ENCODE data around the gene RIOK1. TPM values are rescaled to one million over a fixed set of nuclear protein-coding genes. Genes with fewer than 3 reads are reported as not detected.

The RIOK1 gene
- total RNA-seq = 10 to 100 TPM in 3 of 4 donors, 1 to 10 TPM in 1; 9.0 to 24.8 (median 13.9) TPM

DNA sequence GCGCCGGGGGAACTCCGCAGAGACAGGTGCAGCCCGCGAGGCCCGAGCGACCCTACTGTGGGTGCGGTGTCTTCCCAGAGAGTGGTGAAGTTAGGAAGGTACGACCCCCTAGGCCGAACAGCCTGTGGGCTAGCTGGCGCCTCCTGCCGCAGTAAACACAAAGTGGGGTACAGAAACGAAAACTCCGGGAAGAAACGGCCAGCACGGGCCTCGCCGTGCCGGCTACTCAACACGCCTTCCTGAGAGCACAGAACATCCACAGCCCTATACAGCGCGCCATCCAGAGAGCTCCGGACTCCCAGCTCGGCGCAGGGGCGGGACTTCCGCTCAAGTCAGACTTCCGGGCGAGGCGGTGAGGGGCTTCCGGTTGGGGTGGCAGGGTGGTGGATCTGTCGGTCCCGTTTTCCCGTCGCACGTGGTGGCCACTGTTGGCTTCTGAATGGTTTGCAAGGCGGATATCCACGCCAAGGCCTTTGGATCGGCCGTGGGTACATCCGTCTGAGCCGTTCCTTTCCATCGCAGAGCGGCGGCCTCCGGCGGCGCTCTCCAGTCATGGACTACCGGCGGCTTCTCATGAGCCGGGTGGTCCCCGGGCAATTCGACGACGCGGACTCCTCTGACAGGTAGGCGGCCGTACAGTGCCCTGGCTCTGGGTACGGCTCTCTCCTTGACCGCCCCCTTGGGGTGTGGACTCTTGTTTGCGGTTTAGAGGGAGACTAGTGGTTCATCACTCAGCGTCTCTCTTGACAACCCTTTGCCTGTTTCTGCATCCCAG, at the start of gene RIOK1, which contains the start of gene CAGE1:
RIOK1 (plus strand) TSS at position 358 of the 775 bp plus-strand sequence; CDS start at position 553, 195 bp downstream.
CAGE1 (minus strand) TSS at position 292 of the 775 bp plus-strand sequence. CDS start 2,569 bp downstream, outside the sequence.
- TF ChIP-seq, protein P1, sequence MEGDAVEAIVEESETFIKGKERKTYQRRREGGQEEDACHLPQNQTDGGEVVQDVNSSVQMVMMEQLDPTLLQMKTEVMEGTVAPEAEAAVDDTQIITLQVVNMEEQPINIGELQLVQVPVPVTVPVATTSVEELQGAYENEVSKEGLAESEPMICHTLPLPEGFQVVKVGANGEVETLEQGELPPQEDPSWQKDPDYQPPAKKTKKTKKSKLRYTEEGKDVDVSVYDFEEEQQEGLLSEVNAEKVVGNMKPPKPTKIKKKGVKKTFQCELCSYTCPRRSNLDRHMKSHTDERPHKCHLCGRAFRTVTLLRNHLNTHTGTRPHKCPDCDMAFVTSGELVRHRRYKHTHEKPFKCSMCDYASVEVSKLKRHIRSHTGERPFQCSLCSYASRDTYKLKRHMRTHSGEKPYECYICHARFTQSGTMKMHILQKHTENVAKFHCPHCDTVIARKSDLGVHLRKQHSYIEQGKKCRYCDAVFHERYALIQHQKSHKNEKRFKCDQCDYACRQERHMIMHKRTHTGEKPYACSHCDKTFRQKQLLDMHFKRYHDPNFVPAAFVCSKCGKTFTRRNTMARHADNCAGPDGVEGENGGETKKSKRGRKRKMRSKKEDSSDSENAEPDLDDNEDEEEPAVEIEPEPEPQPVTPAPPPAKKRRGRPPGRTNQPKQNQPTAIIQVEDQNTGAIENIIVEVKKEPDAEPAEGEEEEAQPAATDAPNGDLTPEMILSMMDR (IDR thresholded peaks at IDR 0.05; ENCODE audit: low read depth) = no peak

DNA sequence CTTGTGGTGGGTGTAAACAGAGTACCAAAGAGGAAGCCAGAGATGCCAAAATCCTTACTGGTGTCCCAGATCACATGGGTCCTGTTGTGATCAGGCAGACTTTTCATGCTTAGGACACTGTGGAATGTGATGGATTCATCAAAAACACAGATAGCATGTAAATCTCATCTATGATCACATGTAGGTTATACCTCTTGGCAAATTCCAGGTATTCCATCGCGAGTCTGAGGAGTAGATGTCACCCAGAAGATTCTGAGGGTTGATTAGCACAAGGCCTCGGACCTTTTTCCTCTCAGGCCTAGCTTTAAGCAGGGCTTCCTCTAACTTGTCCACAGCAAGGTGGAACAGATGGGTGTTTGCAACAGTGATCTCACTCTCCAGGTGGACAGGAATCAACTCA, 48.3 kb upstream of the RIOK1 start:
- TF ChIP-seq, protein P1 (IDR thresholded peaks at IDR 0.05; ENCODE audit: low read depth) = no peak

- TF ChIP-seq, protein P1 (IDR thresholded peaks at IDR 0.05; ENCODE audit: low read depth) = no peak
These were observed 47.4 kb upstream of the RIOK1 start for GRCh38 chr6:7341989-7342742.

DNA sequence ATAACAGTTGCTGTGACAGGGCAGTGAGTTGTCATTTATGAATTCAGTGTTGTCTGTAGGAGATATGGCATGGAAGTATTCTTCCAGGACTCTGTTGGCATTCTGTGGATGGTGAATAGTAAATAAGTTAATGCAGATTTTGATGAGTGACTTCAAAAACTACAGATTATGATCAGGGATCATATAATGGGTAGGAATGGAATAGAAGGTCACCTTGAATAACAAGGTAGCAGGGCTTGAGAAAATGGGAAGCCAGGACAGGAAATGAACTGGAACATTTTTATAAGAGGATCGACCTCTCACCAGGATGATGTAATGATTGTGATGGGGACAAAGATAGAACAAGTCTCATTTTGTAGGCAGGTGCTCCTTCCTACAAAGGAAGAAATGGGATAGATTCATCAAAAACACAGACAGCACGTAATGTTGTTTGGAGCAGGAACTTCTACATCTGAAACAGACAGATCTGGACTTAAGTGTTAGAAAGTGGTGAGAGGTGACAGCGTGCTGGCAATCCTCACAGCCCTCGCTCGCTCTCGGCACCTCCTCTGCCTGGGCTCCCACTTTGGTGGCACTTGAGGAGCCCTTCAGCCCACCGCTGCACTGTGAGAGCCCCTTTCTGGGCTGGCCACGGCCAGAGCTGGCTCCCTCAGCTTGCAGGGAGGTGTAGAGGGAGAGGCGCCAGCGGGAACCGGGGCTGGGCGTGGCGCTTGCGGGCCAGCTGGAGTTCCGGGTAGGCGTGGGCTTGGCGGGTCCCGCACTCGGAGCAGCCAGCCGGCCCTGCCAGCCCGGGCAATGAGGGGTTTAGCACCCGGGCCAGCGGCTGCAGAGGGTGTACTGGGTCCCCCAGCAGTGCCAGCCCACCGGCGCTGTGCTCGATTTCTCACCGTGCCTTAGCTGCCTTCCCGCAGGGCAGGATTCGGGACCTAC, 45.8 kb upstream of the RIOK1 start:
- TF ChIP-seq, protein P1 (IDR thresholded peaks at IDR 0.05; ENCODE audit: low read depth) = no peak

DNA sequence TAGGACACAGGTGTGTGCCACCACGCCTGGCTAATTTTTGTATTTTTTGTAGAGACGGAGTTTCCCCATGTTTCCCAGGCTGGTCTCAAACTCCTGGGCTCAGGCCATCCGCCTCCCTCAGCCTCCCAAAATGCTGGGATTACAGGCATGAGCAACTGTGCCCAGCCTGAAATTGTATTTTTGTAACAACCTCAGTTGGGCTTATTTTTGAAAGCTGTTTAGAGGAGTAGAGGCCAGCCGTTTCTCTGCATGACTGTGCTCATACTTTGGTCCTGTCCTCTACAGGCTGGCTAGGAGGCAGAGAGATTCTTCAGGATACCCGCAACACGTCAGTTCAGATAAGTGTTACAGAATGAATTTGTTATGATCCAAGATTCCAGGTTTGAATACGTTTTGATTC, 22.2 kb upstream of the RIOK1 start:
- TF ChIP-seq, protein P1 (IDR thresholded peaks at IDR 0.05; ENCODE audit: low read depth) = no peak

- TF ChIP-seq, protein P1 (IDR thresholded peaks at IDR 0.05; ENCODE audit: low read depth) = no peak
These were observed 15.9 kb upstream of the RIOK1 start for GRCh38 chr6:7373739-7374138.

Measured in subcutaneous adipose tissue (tissue), 4 donors.